GF-D8 (cell line): Measurements from ENCODE around the gene POLR3GL.
"Not testable (repeated sequence)": the region's sequence is repeated elsewhere in the genome, so short reads cannot be mapped to it uniquely, and the experiment has no call there.

Experiments used
- DNase-seq: peaks from one replicate; lab custom pipeline; 2025; lab: John Stamatoyannopoulos, UW

POLR3GL gene

DNA sequence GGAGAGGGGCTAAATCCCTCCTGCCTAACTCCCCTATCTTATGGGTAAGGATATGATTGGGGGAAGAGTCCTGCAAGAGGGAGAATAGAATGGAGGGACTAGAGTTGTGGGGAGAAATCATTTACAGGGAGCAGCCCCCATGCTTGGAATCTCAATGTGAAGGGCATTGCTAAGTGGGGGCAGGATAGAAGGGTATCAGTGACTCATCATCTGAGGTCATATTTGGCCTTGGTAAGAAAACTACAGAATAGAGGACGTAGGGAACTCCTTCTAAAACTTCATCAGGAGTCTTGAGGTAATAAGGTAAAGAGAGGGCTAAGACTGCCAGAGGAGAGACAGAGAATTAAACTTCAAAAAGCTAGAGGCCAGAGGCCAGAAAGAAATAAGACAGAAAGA, 56.6 kb downstream of the POLR3GL start:
- no peak for DNase-seq

DNA sequence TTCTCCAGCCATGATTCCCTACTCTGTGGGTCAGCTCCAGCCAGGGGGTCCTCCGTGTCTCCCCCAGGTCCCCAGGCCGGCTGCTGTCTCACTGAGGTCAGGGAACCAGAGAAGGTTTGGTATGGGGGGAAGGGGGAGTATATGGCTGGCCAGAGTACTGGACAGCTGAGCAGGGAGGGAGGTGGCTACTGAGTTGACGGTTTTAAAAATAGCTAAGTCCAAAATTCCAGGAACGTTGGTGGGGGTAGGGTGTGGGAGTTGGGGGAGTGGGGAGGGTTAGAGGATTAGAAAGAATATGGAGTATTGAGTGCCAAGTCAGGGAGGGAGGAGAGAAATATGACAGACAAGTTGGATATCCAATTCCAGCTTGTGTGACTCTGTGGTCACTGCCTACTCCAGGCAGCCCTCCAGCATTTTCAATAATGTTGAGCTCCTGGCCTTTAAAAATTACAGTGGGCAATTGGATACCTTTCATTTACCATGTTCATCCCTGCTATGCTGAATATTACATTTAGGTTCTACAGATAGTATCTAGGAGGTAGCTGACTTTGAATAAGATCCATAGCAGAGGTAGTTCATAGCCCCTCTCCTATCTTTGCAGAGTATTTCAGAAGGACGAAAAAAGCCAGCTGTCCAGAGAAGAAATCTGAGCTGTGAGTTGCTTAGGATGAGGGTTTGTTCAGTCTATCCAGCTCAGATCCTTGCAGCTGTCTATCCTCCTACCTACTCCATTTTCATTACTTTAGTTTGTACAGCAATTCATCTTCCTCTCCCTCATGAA, 57.3 kb downstream of the POLR3GL start, which contains the start of gene HJV:
TSS of gene HJV (minus strand) at position 114 of the 781 bp plus-strand sequence. CDS start 1,504 bp downstream, outside the sequence.
- DNase-seq = no peak

DNA sequence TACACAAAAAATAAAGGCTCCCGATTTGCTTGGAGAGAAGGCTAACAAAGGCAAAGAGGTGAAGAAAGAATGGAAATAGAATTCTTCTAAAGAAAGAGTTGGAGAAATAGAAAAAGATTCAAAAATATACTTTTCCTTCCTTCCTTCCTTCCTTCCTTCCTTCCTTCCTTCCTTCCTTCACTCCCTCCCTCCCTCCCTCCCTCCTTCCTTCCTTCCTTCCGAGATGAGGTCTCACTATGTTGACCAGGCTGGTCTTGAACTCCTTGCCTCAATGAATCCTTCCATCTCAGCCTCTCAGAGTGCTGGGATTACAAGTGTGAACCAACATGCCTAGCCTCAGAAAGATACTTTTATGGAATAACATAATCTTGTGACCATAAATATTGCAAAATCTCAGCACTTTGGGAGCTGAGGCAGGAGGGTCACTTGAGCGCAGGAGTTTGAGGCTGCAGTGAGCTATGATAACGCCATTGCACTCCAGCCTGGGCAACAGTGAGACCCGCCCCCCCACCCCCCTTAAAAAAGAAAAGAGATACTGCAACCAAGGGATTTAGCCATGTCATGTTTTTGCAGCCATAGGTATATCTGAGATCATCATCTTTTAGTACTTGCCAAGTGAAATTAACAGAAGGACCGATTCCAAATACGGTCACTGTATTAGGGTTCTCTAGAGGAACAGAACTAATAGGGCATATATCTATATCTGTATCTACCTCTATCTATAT, 58.1 kb downstream of the POLR3GL start:
- DNase-seq = no peak

DNA sequence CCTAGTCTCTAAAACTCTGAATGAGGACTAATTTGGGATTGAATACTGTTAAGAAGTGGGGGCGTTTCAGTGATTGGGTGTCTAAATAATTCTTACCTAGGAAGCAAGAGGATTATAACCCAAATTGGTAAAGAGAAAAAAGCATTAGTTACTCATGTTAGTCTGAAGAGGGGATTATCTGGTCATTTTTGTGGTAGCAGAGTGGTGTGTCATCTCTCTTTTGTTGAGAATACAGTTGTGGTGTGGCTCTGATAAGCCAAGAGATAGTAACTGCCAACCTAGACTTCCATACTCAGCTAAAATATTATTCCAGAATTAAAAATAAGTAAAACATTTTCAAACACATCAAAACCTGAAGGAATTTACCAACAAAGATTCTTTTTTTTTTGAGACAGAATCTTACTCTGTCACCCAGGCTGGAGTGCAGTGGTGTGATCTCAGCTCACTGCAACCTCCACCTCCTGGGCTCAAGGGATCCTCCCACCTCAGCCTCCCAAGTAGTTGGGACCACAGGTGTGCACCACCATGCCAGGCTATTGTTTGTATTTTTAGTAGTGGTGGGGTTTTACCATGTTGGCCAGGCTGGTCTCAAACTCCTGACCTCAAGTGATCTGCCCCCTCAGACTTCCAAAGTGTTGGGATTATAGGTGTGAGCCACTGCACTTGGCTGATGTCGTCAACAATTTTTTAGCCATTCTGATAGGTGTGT, 61.5 kb downstream of the POLR3GL start:
- not testable (repeated sequence) for DNase-seq

DNA sequence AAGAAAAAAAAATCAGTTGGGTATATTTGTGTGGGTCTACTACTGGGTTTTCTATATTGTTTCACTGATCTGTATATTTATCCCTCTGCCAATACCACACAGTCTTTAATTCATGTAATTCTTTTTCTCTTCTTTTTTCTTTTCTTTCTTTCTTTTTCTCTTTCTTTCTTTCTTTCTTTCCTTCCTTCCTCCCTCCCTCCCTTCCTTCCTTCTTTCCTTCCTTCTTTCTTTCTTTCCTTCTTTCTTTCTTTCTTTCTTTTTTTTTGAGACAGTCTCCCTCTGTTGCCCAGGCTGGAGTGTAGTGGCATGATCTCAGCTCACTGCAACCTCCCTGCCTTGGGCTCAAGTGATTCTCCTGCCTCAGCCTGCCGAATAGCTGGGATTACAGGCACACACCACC, 62.2 kb downstream of the POLR3GL start:
- DNase-seq = not testable (repeated sequence)
